ENCODE data around the gene TCHP.

DNA sequence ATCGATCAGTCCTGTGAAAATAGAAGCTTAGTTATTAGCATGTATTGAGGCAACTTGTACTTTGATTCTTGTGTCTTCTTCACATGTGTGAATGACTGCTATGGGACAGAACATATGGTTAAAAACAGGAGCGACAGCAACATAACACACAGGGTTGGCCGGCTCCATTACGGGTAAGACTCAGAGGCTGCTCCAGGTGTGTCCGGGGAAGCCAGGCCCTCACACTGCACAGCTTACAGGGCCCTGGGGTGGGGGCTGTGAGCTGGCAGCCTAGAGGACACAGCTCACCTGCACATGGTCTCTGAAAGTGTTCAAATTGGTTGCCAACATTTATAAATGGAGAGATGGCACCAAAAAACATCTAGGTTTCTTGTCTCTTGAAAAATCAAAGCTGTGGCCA, 31.1 kb downstream of the TCHP start:
- TF ChIP-seq POLR2AphosphoS5 (IDR thresholded peaks at IDR 0.05) (no peak), POLR2A (IDR thresholded peaks at IDR 0.05) (no peak)
- TF ChIP-seq, protein P1, sequence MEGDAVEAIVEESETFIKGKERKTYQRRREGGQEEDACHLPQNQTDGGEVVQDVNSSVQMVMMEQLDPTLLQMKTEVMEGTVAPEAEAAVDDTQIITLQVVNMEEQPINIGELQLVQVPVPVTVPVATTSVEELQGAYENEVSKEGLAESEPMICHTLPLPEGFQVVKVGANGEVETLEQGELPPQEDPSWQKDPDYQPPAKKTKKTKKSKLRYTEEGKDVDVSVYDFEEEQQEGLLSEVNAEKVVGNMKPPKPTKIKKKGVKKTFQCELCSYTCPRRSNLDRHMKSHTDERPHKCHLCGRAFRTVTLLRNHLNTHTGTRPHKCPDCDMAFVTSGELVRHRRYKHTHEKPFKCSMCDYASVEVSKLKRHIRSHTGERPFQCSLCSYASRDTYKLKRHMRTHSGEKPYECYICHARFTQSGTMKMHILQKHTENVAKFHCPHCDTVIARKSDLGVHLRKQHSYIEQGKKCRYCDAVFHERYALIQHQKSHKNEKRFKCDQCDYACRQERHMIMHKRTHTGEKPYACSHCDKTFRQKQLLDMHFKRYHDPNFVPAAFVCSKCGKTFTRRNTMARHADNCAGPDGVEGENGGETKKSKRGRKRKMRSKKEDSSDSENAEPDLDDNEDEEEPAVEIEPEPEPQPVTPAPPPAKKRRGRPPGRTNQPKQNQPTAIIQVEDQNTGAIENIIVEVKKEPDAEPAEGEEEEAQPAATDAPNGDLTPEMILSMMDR (IDR thresholded peaks at IDR 0.05) = no peak
